Hematopoietic multipotent progenitor cell treated with erythropoietin and hydrocortisone succinate and interleukin-3 and kit ligand, for 17 days (in vitro differentiated cells): ENCODE measurements around the gene AMN.

Source experiments
- DNase-seq: peaks from one replicate; pipeline ENCODE4 v3.0.0-alpha.2; 2015; ENCODE audit warnings: low spot score

Gene AMN

DNA sequence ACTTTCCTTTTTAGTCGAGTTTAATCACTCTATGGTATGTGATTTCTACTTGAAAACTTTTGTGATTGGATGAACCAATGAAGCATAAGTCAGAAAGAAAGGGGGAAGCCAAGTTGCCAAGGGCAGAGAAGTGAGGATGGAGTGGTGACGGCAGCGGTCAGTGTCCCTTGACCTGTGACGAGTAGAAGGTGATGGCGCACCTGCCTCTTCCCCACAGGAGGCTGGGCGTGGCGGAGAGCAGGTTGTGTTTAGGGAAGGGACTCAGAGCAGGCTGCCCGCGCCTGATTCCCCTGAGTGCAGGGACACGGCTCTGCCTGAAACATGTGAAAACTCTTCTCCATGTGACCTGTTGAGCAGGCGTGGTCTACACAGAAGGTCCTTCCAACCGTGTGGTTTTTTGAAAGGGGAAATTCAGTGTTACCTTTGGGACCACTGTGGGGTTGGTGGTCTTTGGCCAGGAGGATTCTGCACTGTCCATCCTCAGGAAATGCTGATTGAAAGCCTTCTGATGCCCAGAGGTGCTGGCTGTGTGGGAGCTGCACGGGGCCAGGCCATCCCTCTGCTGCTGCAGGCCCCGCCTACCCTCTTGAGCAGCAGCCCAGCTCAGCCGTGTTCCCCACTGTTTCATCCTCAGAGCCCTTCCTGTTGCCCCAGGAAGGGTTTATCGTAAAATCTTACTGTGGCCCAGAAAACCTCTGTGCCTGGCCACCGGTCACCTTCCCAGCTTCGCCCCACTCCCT lies 23.5 kb upstream of the AMN start:
- no peak for DNase-seq

DNA sequence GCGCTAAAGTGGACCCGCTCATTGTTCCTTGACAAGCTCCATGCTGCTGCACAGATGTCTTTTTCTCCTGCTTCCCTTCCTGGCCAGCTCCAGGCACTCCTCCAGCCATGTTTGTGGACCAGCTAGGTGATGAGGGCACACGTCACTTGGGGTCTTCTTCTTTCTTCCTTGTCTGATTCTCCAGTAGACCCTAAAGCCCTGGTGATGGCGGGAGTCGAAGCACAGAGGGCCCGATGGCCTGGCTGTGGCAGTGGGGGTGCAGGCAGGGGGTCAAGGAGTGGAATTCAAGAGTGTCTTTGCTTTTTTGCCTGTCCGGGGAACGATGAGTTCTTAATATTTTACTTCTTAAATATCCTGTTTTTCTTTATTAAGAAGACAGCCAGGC lies 23.0 kb upstream of the AMN start:
- DNase-seq = no peak

GRCh38 chr14:102900631-102901571 lies 21.6 kb upstream of the AMN start:
- no peak for DNase-seq

DNA sequence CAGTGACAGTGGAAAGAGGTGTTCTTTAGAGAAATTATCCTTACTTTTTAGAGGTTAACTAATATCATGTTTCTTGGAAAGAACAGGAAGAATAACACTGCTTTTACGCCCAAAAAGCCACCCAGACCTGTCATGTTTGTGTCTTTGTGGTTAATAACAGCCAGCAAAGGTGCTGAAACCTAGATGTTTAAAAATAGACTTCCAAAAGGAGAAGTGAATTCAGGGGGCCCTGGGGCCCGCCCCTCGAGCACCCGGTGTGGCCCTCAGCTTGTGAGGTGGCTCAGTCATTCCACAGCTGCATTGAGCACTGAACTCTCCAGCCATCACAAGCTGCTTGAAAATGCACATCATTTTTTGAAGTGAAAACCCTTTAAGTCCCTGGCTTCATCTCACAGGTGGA lies 20.8 kb upstream of the AMN start:
- DNase-seq = no peak

DNA sequence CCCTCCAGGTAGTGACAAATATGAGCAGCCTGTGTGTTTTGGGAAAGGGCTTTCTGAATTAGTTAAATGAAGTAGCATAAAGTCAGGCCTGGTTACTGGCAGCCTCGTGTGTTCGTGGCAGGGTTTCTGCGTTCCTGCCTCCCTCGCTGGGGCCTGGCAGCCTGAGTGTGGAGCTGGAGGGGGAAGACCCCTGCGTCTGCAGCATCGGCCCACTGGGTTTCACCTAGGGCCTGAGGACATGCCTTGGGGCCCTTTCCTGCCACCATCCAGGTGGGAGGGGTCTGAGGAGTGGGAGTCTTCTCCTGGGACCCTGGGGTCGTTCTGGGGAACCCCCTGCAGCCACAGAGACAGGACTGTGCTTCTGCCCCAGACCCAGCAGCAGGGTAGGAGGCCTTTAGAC lies 20.4 kb upstream of the AMN start:
- no peak for DNase-seq

GRCh38 chr14:102902523-102903247 lies 19.8 kb upstream of the AMN start:
- no peak for DNase-seq

DNA sequence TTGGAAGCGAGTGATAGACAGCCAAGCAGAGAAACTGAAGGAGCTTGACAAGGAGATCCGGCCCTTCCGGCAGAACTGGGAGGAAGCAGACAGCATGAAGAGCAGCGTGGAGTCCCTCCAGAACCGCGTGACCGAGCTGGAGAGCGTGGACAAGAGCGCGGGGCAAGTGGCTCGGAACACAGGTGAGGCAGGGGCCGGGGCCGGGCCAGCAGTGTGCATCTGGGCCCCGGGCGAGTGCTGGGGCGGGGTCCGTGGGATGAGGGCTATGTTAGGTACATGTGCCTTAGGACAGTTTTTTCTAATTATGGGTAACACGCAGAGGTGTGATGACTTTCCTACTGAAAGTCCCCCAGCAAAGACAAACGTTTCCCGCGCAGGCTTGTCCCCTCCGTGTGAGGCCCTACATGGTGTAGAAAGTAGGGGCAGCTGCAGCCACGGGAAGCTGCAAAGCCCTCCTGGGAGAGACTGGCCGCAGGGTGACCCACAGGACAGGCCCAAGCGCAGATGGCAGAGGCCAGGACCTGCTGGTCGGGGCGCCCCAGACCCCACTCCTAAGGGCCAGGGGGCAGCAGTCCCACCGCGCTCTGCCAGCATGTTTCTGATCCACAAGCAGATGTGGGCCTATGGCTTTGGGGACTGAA lies 19.1 kb upstream of the AMN start:
- no peak for DNase-seq

GRCh38 chr14:102903889-102904512 lies 18.5 kb upstream of the AMN start:
- DNase-seq = no peak

GRCh38 chr14:102905116-102906108 lies 17.1 kb upstream of the AMN start:
- DNase-seq = no peak

GRCh38 chr14:102906616-102907302 lies 15.7 kb upstream of the AMN start:
- no peak for DNase-seq

- no peak for DNase-seq
These were observed 15.1 kb upstream of the AMN start for GRCh38 chr14:102907303-102907844.

DNA sequence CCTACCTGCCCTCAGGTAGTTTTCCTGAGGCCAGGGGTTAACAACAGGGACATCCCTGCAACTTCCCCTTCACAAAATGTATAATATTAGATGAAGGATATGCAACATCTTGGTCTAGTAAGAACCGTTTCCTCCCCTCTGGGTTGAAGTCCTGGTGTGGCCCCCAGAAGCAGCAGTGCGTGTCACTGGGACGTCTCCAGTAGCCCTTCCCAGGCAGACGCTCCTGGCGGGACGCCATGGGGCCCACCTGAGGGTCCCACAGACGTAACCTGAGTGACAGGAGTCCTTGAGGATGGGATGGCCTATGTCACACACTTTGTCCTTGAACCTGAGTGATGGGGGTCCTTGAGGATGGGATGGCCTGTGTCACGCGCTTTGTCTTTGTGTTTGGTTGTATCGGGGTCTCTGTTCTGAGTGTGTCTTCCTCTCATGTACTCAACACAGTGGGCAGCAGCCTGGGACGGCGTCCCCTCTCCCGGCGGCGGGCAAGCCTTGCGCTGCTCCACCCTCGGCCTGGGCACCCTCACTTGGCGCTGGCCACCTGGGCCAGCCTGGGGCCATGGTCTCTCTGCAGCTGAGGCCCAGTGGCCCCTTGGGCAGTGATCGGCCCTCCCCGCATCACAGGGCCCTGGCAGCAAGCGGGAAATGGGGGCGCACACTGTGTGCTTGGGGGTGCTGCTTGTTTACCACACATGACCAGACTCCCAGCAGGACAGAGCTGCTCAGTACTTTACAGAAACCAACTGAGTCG lies 14.3 kb upstream of the AMN start:
- no peak for DNase-seq

GRCh38 chr14:102908766-102909455 lies 13.6 kb upstream of the AMN start:
- no peak for DNase-seq

- no peak for DNase-seq
These were observed 13.0 kb upstream of the AMN start for GRCh38 chr14:102909462-102909861.

GRCh38 chr14:102909911-102910310 lies 12.6 kb upstream of the AMN start:
- DNase-seq = no peak

DNA sequence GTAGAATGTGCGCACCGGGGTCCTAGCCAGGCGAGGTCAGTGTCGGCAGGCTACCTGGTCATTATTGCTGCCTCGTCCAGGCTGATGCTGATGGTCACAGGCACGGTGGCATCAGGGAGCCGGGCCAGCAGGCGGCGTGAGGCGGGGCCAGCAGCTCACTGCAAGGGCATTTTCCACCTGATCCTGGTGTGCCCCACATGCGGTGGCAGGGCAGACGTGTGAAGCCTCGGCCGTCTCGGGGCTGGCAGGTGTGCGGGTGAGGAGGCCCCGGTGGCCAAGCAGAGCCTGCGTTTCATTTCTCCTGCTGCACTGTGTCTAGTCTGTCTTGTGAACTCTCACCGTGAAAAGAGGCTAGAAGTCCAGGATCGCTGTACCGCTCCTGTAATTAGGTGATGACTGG lies 12.0 kb upstream of the AMN start:
- DNase-seq = no peak

DNA sequence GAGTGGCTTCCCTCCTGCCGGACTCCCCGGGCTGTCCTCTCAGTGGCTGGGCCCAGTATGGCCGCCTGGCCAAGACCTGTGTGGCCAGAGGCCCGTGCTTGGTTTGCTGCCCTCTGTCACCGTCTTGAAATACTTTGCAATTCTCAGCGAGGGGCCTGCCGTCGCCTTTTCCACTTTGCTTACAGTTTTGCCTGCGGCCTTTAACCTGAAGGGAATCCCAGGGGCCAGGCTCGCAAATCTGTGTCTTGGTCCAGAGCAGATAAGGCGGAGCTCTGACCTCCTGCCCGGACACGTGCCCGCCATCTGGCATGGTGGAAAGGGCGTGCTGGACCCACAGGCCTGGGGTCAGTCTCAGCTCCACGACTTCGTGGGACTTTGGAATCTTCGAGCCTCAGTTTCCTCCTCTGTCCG lies 10.9 kb upstream of the AMN start:
- no peak for DNase-seq
